ENCODE results near the gene EPB41L1. TPM values are rescaled to one million over a fixed set of nuclear protein-coding genes. Genes with fewer than 3 reads are reported as not detected.

Gene EPB41L1
- total RNA-seq, 1 experiment from 2014 or later = 129 TPM

GRCh38 chr20:36249450-36249849, 94.9 kb downstream of the EPB41L1 start:
- TSS peak; percentile 1 for BruUV-seq (replicated peaks)
- ChIA-PET POLR2A (no interaction called here), CTCF (interaction anchor here (1.4 kb wide), 1 partner anchor 12 kb away, joined by 5 read pairs; no protein-coding TSS in a partner anchor)
- Histone ChIP-seq H3K4me1 (no peaks in the 10 kb centered on the region), H3K36me3 (ENCODE audit: control insufficient read depth, insufficient read depth, low read length) (peaks cover 12% of the 10 kb centered on the region), H3K9me3 (no peaks in the 10 kb centered on the region), H3K27me3 (replicated peaks; ENCODE audit: control insufficient read depth, insufficient read depth, low read length) (no peaks in the 10 kb centered on the region), H3K4me3 (ENCODE audit: low read depth, low read length) (no peak overlapping the region)
- H3K36me3 Mint-ChIP-seq (ENCODE audit: insufficient read depth, unreplicated experiment) = peaks cover 68% of the 10 kb centered on the region
- no peaks in the 10 kb centered on the region for H3K4me1 Mint-ChIP-seq (ENCODE audit: low read depth, unreplicated experiment)
- no peaks in the 10 kb centered on the region for H3K27me3 Mint-ChIP-seq (ENCODE audit: insufficient read depth, unreplicated experiment)
- H3K9me3 Mint-ChIP-seq (ENCODE audit: unreplicated experiment) = no peaks in the 10 kb centered on the region
- H3K27ac Mint-ChIP-seq (ENCODE audit: unreplicated experiment) = no peak overlapping the region
- no peak overlapping the region for H3K4me3 Mint-ChIP-seq (ENCODE audit: unreplicated experiment)
- DNase-seq = no peak
- intact Hi-C loops (cut with micrococcal nuclease; ENCODE audit: unreplicated experiment) = no loop called here
- no peak for TF ChIP-seq CTCF (IDR thresholded peaks at IDR 0.05; ENCODE audit: insufficient read depth in 1 of 2, low read depth in 1 of 2, low read length in 1 of 2, severe bottlenecking in 1 of 2, unreplicated experiment in 1 of 2)

GRCh38 chr20:36251426-36251825, 96.9 kb downstream of the EPB41L1 start:
- intact Hi-C loops (cut with micrococcal nuclease; ENCODE audit: unreplicated experiment) = no loop called here
- no TSS peak for BruUV-seq (replicated peaks)
- H3K36me3 ChIP-seq (ENCODE audit: control insufficient read depth, insufficient read depth, low read length) = peaks cover 8% of the 10 kb centered on the region; the same call in 1 of the 2 replicates
- CTCF ChIA-PET = no interaction called here
- no peaks in the 10 kb centered on the region for H3K4me1 ChIP-seq
- TF ChIP-seq CTCF (IDR thresholded peaks at IDR 0.05; ENCODE audit: insufficient read depth in 1 of 2, low read depth in 1 of 2, low read length in 1 of 2, severe bottlenecking in 1 of 2, unreplicated experiment in 1 of 2) = no peak
- no peaks in the 10 kb centered on the region for H3K4me1 Mint-ChIP-seq (ENCODE audit: low read depth, unreplicated experiment)
- H3K27ac Mint-ChIP-seq (ENCODE audit: unreplicated experiment) = no peak overlapping the region
- no peaks in the 10 kb centered on the region for H3K27me3 ChIP-seq (replicated peaks; ENCODE audit: control insufficient read depth, insufficient read depth, low read length)
- H3K4me3 ChIP-seq (ENCODE audit: low read depth, low read length) = no peak overlapping the region
- no peaks in the 10 kb centered on the region for H3K27me3 Mint-ChIP-seq (ENCODE audit: insufficient read depth, unreplicated experiment)
- H3K36me3 Mint-ChIP-seq (ENCODE audit: insufficient read depth, unreplicated experiment) = peaks cover 69% of the 10 kb centered on the region
- no peak for DNase-seq
- no peaks in the 10 kb centered on the region for H3K9me3 Mint-ChIP-seq (ENCODE audit: unreplicated experiment)
- no peaks in the 10 kb centered on the region for H3K9me3 ChIP-seq
- POLR2A ChIA-PET = no interaction called here
- no peak overlapping the region for H3K4me3 Mint-ChIP-seq (ENCODE audit: unreplicated experiment)

- Mint-ChIP-seq H3K36me3 (ENCODE audit: insufficient read depth, unreplicated experiment) (peaks cover 59% of the 10 kb centered on the region), H3K9me3 (ENCODE audit: unreplicated experiment) (no peaks in the 10 kb centered on the region), H3K27ac (ENCODE audit: unreplicated experiment) (no peak overlapping the region), H3K4me3 (ENCODE audit: unreplicated experiment) (no peak overlapping the region), H3K27me3 (ENCODE audit: insufficient read depth, unreplicated experiment) (no peaks in the 10 kb centered on the region), H3K4me1 (ENCODE audit: low read depth, unreplicated experiment) (no peaks in the 10 kb centered on the region)
- POLR2A ChIA-PET = no interaction called here
- Histone ChIP-seq H3K27me3 (replicated peaks; ENCODE audit: control insufficient read depth, insufficient read depth, low read length) (no peaks in the 10 kb centered on the region), H3K4me3 (ENCODE audit: low read depth, low read length) (no peak overlapping the region), H3K36me3 (ENCODE audit: control insufficient read depth, insufficient read depth, low read length) (peaks cover 5% of the 10 kb centered on the region; the same call in 1 of the 2 replicates), H3K9me3 (no peaks in the 10 kb centered on the region), H3K4me1 (no peaks in the 10 kb centered on the region)
- no peak for DNase-seq
- intact Hi-C loops (cut with micrococcal nuclease; ENCODE audit: unreplicated experiment) = no loop called here
- TF ChIP-seq CTCF (IDR thresholded peaks at IDR 0.05; ENCODE audit: insufficient read depth in 1 of 2, low read depth in 1 of 2, low read length in 1 of 2, severe bottlenecking in 1 of 2, unreplicated experiment in 1 of 2) = no peak
- no TSS peak for BruUV-seq (replicated peaks)
- CTCF ChIA-PET = interaction anchor here (0.6 to 0.9 kb wide), 3 partner anchors 13 to 584 kb away, joined by 3 to 8 read pairs (median 5); no protein-coding TSS in a partner anchor
Observed at GRCh38 chr20:36252511-36252910, 98.0 kb downstream of the EPB41L1 start.
